Smooth muscle cell of the coronary artery (primary cell): ENCODE data around the gene PAX8. TPM values are rescaled to one million over a fixed set of nuclear protein-coding genes. Genes with fewer than 3 reads are reported as not detected.

ENCODE experiments used
- total RNA-seq: library from RNA; depleted of rRNA; stranded (reverse); fragments of >200 nt; gene quantifications from 2 replicates; pipeline ENCODE4 v1.2.3, GENCODE V29; 2014; ENCODE audit warnings: low replicate concordance

Gene PAX8
- 0.35 TPM in 1 of 2 replicates, not detected in the other for total RNA-seq

GRCh38 chr2:113278742-113279139, at the start of gene PAX8:
TSS of gene PAX8 (minus strand) at chr2:113278921. CDS start at chr2:113278394, 527 bp downstream.

GRCh38 chr2:113173542-113174375, 105.0 kb downstream of the PAX8 start, which contains the start of gene PSD4:
TSS of gene PSD4 (plus strand) at chr2:113173971. CDS start at chr2:113182457, 8,486 bp downstream.

Other genes starting within 250 kb of the PAX8 start
- not detected in 2 replicates for gene IL36B, start 226.1 kb downstream of the PAX8 start, total RNA-seq
- gene IL36RN, start 219.7 kb downstream of the PAX8 start, total RNA-seq, result not detected in 2 replicates
- gene IL1F10, start 211.0 kb downstream of the PAX8 start, total RNA-seq, result not detected in 2 replicates
- gene IL1RN, start 151.3 kb downstream of the PAX8 start, total RNA-seq, result 0.08 TPM in 1 of 2 replicates, not detected in the other
- gene PSD4, start 105.0 kb downstream of the PAX8 start, total RNA-seq, result 0.08 and 0.59 TPM in 2 replicates
- gene ZNG1B, start 158.8 kb upstream of the PAX8 start, total RNA-seq, result 55.9 and 144 TPM in 2 replicates
- gene FOXD4L1, start 219.7 kb upstream of the PAX8 start, total RNA-seq, result under 0.01 and 0.12 TPM in 2 replicates